ENCODE data around the gene FBXO7.

DNA sequence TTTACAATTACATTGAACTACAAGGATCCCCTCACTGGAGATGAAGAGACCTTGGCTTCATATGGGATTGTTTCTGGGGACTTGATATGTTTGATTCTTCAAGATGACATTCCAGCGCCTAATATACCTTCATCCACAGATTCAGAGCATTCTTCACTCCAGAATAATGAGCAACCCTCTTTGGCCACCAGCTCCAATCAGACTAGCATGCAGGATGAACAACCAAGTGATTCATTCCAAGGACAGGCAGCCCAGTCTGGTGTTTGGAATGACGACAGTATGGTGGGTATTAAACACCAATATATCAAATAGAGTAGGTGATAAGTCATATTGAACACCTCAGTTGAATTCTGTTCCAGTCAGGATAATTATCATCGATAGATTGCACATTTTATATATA lies 4.4 kb downstream of the FBXO7 start:
- TF ChIP-seq EZH2 (IDR thresholded peaks at IDR 0.05), result no peak
- no peak for TF ChIP-seq POLR2AphosphoS5 (IDR thresholded peaks at IDR 0.05; ENCODE audit: borderline replicate concordance, low read depth, low read length)
- no peak for TF ChIP-seq FOXP2 (optimal IDR thresholded peaks at IDR 0.05; ENCODE audit: control extremely low read depth, extremely low read length, insufficient read depth)

Data from SK-N-MC (cell line).